Activated CD8-positive, alpha-beta memory T cell treated with anti-CD3 and anti-CD28 coated beads, Interleukin-2, amount 50 U/mL, for 4 hours (primary cell): Measurements from ENCODE around the gene C5orf52.
"Not testable (repeated sequence)": the region's sequence is repeated elsewhere in the genome, so short reads cannot be mapped to it uniquely, and the experiment has no call there.

Experiments
- DNase-seq: peaks from one replicate; pipeline ENCODE4 v3.0.0-alpha.2; 2020

The C5orf52 gene

DNA sequence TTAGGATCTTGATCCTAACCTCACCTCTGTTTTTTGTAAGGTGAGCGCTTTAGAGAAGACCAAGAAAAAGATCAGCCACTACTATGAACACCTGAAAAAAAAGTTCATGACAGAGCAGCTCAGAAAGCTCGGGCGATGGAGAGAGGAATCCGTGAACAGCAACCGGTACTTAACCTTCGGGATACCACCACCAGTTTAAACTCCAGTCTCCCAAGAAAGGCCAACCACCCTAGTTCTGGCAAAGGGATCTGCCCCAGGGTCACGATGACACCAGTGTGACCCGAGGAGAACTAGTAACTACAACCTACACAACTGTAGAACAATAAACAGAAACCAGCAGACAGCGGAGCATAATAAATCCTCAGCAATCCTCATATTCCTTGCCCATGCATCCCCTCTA is 8.5 kb downstream of the C5orf52 start:
- no peak for DNase-seq

DNA sequence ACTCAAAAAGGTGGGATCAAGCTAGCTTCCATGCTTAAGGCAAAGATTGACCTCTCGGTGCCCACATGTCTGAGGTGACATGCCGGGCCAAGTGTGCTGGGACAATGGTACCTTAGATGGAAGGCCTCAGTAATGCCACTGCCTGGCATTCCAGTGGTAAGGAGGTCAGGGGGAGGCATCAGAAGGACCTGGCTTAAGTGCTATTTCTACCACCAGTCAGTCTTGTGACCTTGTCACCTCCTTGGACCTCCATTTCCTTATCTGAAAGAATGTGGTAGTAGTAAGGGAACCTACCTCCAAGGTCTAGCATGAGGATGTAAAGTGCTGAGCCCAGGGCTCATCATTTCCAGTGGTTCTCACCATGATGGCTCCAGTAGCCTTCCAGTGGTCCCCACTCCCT is 8.9 kb downstream of the C5orf52 start:
- DNase-seq = no peak

DNA sequence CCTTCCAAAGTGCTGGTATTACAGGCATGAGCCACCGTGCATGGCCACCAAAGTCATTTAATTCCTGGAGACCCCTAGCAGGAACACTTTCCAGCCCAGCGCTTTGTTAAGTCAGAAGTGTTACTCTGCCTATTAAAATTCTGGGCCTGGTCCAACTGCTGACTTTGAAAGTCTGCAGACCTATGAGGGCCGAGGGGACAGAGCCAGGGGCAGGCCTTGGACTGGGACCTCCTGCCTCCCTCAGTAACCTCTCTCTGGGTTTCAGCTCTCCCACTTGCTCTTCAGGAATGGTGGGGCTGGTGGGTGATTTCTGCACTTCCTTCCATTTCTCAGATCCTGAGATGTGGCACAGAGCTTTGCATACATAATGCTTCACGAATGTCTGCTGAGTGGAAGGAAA is 9.7 kb downstream of the C5orf52 start:
- DNase-seq = no peak

GRCh38 chr5:157682257-157682656 is 10.9 kb downstream of the C5orf52 start:
- DNase-seq = no peak

GRCh38 chr5:157686276-157687197 is 15.2 kb downstream of the C5orf52 start:
- not testable (repeated sequence) for DNase-seq

DNA sequence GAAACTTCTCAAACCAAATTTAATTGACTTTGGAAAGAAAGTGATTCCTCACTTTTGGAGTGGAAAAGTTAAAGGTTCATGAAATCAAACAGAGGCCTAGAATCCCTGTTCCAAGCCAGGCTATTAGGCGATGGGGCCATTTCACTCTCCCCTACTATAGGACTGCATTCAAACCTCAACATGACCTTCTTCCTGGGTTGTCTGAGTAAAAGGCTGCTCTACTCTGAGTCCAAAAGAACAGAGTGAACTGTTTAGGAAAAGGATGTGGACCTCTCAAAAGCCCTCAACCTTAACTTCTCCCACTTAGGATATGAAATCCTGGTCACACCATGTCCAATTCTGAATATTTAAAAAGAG is 15.8 kb downstream of the C5orf52 start:
- DNase-seq = no peak

GRCh38 chr5:157689942-157690689 is 18.8 kb downstream of the C5orf52 start:
- DNase-seq = peak; percentile 26

GRCh38 chr5:157690690-157691433 is 19.5 kb downstream of the C5orf52 start:
- no peak for DNase-seq

- not testable (repeated sequence) for DNase-seq
Measured at GRCh38 chr5:157693816-157694215, 22.5 kb downstream of the C5orf52 start.

- not testable (repeated sequence) for DNase-seq
Measured at GRCh38 chr5:157696154-157696553, 24.8 kb downstream of the C5orf52 start.

DNA sequence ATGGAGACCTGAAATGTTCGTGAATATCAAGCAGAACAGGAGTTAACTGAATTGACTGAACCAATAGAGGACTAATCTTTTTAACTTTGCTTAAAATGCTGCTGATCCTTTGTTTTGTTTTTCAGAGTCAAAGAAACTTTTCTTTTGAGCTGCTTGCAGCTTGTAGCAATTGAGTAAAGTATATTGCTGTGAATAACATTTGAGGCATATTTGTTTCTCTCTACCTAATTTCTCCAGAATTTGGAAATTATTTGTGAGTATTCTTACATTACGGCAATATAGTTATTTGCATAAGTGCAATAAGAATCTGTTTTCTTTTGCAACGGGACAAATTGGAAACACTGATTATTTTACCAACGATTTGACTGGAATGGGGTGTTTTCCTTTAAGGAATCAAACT is 27.3 kb downstream of the C5orf52 start:
- DNase-seq = not testable (repeated sequence)

DNA sequence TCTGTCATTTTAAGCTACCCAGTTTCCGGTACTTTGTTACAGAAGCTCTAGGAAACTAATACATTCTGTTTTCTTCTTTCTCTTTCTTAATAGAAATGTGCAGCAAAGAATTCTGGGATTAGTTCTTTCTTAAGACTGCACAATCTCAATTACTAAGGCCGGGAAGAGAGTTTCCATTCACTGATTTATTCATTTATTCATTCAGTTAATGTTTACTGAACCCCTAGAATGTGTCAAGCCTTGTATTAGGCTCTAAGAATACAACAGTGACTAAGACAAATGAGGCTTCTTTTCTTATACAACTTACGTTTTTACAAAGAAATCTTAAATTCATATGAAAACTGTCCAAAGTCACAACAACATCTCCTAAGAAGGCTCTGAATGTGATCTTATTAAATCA is 32.4 kb downstream of the C5orf52 start:
- DNase-seq = no peak

DNA sequence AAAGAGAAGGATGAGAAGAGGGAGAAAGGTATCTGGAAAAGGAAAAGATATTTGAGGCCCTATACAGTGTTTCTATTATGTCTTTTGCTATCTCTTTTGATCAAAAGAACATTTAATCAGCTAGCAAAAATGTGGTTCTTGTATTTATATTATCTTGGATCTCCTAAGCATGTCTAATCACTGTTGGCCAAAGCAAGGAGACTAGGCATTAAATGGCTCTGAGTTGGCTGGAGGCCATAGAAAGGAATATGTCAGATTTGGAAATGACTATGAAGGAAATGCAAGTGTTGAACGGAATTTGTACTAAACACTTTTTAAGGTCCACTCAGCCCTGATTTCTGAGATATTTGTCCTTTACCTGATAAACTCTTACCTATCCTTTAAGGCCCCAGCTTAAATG is 37.5 kb downstream of the C5orf52 start:
- no peak for DNase-seq

DNA sequence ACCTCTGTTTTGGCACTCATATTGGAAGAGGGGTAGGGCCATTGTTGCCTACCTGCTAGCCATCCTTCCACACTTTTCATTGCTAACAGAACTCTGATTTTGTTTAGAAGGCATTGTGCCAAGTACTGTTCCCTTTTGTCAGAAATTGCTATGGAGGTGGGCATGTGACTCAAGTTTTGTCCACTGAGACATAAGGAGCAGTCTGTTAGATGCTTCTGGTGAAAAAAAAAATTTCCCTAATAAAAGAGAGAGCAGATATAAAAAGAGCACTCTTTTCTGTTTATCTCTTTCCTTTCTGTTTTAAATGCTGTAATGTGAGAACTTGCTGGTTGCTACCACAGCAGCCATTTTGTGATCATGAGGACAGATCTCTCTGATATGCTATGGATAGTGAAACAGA is 38.0 kb downstream of the C5orf52 start:
- DNase-seq = no peak

- DNase-seq = no peak
Measured at GRCh38 chr5:157710431-157710830, 39.1 kb downstream of the C5orf52 start.

GRCh38 chr5:157710882-157711281 is 39.5 kb downstream of the C5orf52 start:
- no peak for DNase-seq

GRCh38 chr5:157713830-157714595 is 42.7 kb downstream of the C5orf52 start:
- DNase-seq = no peak

- DNase-seq = no peak
Measured at GRCh38 chr5:157714596-157714864, 43.2 kb downstream of the C5orf52 start.

GRCh38 chr5:157718519-157718918 is 47.2 kb downstream of the C5orf52 start:
- no peak for DNase-seq

DNA sequence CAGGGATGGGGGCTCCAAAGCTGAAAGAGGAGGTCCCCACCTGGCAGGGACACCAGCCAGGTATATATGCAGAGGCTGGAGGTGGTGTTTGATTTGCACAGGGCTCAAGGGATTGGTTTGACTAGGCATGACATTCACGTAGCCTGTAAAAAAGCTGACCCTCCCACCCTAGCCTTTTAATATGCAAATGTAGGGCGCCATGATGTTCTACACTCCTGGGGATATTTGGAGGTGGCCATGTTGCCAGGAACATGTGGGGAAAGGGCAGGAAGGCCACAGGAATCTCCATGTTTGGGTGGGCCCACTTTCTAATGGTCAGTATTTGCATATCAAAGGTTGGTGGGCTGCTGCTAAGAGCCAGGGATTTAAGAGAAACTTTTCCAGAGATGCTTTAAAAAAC is 47.9 kb downstream of the C5orf52 start:
- DNase-seq = no peak

GRCh38 chr5:157721159-157721558 is 49.8 kb downstream of the C5orf52 start:
- DNase-seq = no peak

- not testable (repeated sequence) for DNase-seq
Measured at GRCh38 chr5:157722895-157723294, 51.6 kb downstream of the C5orf52 start.

- not testable (repeated sequence) for DNase-seq
Measured at GRCh38 chr5:157726607-157727006, 55.3 kb downstream of the C5orf52 start.
